Measurements from ENCODE around the gene PKDREJ.

Gene PKDREJ

DNA sequence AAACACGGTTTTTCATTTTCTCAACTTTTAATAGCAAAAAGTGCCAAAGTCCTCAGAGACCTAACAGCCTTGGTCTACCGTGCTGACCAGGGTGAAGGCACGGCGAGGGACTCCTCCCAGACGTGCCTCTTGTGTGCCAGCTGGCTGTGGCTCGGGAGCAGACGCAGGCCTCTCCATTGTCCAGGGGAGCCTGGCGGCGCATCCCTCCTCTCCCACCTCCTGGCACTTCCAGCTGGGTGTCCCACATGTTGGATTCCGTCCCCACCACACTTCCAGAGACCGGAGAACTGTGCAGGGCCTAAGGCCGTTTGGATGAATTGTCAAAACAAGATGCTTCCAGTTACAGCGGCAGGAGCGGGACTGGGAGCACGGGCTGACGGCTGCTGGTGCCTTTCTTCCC is 24.6 kb downstream of the PKDREJ start:
- H3K79me2 ChIP-seq (ENCODE audit: control insufficient read depth, low read length) = no peaks in the 10 kb centered on the region
- no peaks in the 10 kb centered on the region for H4K20me1 ChIP-seq (ENCODE audit: control insufficient read depth, insufficient read depth, low read depth, low read length)
- peaks cover 26% of the 10 kb centered on the region for H3K4me1 ChIP-seq (ENCODE audit: control insufficient read depth, low read length)
- H3F3A ChIP-seq (ENCODE audit: control insufficient read depth, insufficient read depth) = no peaks in the 10 kb centered on the region
- H3K9me3 ChIP-seq (ENCODE audit: control insufficient read depth, insufficient read depth, low read length) = no peaks in the 10 kb centered on the region
- no peak for TF ChIP-seq EZH2phosphoT487 (IDR thresholded peaks at IDR 0.05; ENCODE audit: borderline replicate concordance, low read length)
- TF ChIP-seq, protein P1, sequence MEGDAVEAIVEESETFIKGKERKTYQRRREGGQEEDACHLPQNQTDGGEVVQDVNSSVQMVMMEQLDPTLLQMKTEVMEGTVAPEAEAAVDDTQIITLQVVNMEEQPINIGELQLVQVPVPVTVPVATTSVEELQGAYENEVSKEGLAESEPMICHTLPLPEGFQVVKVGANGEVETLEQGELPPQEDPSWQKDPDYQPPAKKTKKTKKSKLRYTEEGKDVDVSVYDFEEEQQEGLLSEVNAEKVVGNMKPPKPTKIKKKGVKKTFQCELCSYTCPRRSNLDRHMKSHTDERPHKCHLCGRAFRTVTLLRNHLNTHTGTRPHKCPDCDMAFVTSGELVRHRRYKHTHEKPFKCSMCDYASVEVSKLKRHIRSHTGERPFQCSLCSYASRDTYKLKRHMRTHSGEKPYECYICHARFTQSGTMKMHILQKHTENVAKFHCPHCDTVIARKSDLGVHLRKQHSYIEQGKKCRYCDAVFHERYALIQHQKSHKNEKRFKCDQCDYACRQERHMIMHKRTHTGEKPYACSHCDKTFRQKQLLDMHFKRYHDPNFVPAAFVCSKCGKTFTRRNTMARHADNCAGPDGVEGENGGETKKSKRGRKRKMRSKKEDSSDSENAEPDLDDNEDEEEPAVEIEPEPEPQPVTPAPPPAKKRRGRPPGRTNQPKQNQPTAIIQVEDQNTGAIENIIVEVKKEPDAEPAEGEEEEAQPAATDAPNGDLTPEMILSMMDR (IDR thresholded peaks at IDR 0.05; ENCODE audit: low read depth, low read length, poor library complexity, severe bottlenecking) = no peak
- H3K4me2 ChIP-seq (ENCODE audit: low read length) = no peak overlapping the region
- H3K36me3 ChIP-seq (ENCODE audit: control insufficient read depth, low read length) = no peaks in the 10 kb centered on the region
- no peaks in the 10 kb centered on the region for H3K9me2 ChIP-seq (replicated peaks; ENCODE audit: control insufficient read depth, low read length)
- no peaks in the 10 kb centered on the region for H3K27me3 ChIP-seq (ENCODE audit: control insufficient read depth, low read length)
- H3K27ac ChIP-seq (ENCODE audit: low read depth, low read length) = no peak overlapping the region
- H3K4me3 ChIP-seq (ENCODE audit: low read length) = no peak overlapping the region

DNA sequence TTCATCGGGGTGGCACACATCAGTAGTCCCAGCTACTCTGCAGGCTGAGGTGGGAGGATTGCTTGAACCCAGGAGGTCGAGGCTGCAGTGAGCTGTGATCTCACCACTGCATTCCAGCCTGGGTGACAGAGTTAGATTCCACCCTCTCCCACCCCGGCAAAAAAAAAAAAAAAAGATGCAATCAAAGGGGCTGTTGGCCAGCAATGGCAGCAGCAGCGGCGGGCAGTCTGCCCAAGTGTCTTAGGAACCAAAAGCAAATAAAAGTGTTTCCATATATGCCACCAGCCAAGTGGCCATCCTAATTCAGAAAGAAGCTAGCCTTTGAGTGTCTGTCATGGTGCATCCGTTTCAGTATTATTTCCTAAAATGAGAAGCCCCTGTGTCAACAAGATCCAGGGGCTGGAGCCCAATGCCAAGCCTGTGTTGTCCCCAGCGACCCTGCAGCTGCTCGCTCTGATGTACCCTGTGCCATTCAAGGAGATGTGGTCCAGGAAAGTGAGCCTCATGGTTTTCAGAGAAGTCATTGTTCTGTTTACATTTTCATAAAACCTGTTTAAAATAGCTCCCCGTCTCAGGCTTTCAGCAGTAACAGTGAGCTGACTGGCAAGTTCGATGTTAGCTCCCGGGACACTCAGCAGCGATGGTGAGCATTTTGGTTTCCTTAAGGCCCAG is 25.6 kb downstream of the PKDREJ start:
- H3K4me3 ChIP-seq (ENCODE audit: low read length) = no peak overlapping the region
- H3K27ac ChIP-seq (ENCODE audit: low read depth, low read length) = no peak overlapping the region
- peaks cover 26% of the 10 kb centered on the region for H3K4me1 ChIP-seq (ENCODE audit: control insufficient read depth, low read length)
- no peaks in the 10 kb centered on the region for H3K79me2 ChIP-seq (ENCODE audit: control insufficient read depth, low read length)
- H3K27me3 ChIP-seq (ENCODE audit: control insufficient read depth, low read length) = no peaks in the 10 kb centered on the region
- H3K9me2 ChIP-seq (replicated peaks; ENCODE audit: control insufficient read depth, low read length) = no peaks in the 10 kb centered on the region
- no peaks in the 10 kb centered on the region for H4K20me1 ChIP-seq (ENCODE audit: control insufficient read depth, insufficient read depth, low read depth, low read length)
- no peaks in the 10 kb centered on the region for H3F3A ChIP-seq (ENCODE audit: control insufficient read depth, insufficient read depth)
- TF ChIP-seq, protein P1 (IDR thresholded peaks at IDR 0.05; ENCODE audit: low read depth, low read length, poor library complexity, severe bottlenecking) = no peak
- TF ChIP-seq EZH2phosphoT487 (IDR thresholded peaks at IDR 0.05; ENCODE audit: borderline replicate concordance, low read length) = no peak
- no peaks in the 10 kb centered on the region for H3K36me3 ChIP-seq (ENCODE audit: control insufficient read depth, low read length)
- no peaks in the 10 kb centered on the region for H3K9me3 ChIP-seq (ENCODE audit: control insufficient read depth, insufficient read depth, low read length)
- no peak overlapping the region for H3K4me2 ChIP-seq (ENCODE audit: low read length)

DNA sequence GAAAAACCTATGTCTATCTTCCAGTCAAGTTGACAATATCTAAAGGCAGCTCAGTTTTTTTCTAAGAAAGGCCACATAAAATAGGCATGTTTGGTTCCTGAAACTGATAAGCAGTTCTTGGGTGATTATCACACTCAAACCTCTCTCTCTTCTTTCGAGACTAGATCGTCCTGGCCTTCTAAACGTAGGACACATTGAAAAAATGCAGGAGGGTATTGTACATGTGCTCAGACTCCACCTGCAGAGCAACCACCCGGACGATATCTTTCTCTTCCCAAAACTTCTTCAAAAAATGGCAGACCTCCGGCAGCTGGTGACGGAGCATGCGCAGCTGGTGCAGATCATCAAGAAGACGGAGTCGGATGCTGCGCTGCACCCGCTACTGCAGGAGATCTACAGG is 28.2 kb downstream of the PKDREJ start:
- Histone ChIP-seq H3K9me2 (replicated peaks; ENCODE audit: control insufficient read depth, low read length) (no peaks in the 10 kb centered on the region), H3K27ac (ENCODE audit: low read depth, low read length) (no peak overlapping the region), H3K4me3 (ENCODE audit: low read length) (no peak overlapping the region), H3K36me3 (ENCODE audit: control insufficient read depth, low read length) (no peaks in the 10 kb centered on the region), H3F3A (ENCODE audit: control insufficient read depth, insufficient read depth) (no peaks in the 10 kb centered on the region), H3K4me1 (ENCODE audit: control insufficient read depth, low read length) (peaks cover 14% of the 10 kb centered on the region), H3K9me3 (ENCODE audit: control insufficient read depth, insufficient read depth, low read length) (no peaks in the 10 kb centered on the region), H3K4me2 (ENCODE audit: low read length) (no peak overlapping the region), H3K79me2 (ENCODE audit: control insufficient read depth, low read length) (no peaks in the 10 kb centered on the region), H3K27me3 (ENCODE audit: control insufficient read depth, low read length) (no peaks in the 10 kb centered on the region), H4K20me1 (ENCODE audit: control insufficient read depth, insufficient read depth, low read depth, low read length) (no peaks in the 10 kb centered on the region)
- TF ChIP-seq, protein P1 (IDR thresholded peaks at IDR 0.05; ENCODE audit: low read depth, low read length, poor library complexity, severe bottlenecking) = no peak
- no peak for TF ChIP-seq EZH2phosphoT487 (IDR thresholded peaks at IDR 0.05; ENCODE audit: borderline replicate concordance, low read length)

Measured in DOHH2 (cell line).